Endodermal cell (in vitro differentiated cells): ENCODE measurements around the gene FLYWCH1. TPM values are rescaled to one million over a fixed set of nuclear protein-coding genes. Genes with fewer than 3 reads are reported as not detected.

Experiments used
- DNase-seq: peaks from one replicate; pipeline ENCODE4 v3.0.0-alpha.2; 2017
- H3K27ac ChIP-seq: 2 replicates; pipeline ENCODE4 v1.5.1; 2013; ENCODE audit warnings: mild to moderate bottlenecking, low read depth, low read length, moderate library complexity
- H3K27me3 ChIP-seq: 2 replicates; pipeline ENCODE4 v1.6.1; 2013; ENCODE audit warnings: mild to moderate bottlenecking, low read length, moderate library complexity; ENCODE audit not compliant: insufficient read depth, control insufficient read depth, poor library complexity, severe bottlenecking
- H3K36me3 ChIP-seq: 2 replicates; pipeline ENCODE4 v1.7.0; 2013; ENCODE audit warnings: mild to moderate bottlenecking, low read length, moderate library complexity; ENCODE audit not compliant: control insufficient read depth, insufficient read depth
- H3K4me1 ChIP-seq: one replicate; pipeline ENCODE4 v1.7.0; 2013; ENCODE audit warnings: low read length; ENCODE audit not compliant: control insufficient read depth, insufficient read depth
- H3K4me3 ChIP-seq: 2 replicates; pipeline ENCODE4 v1.5.1; 2013; ENCODE audit warnings: mild to moderate bottlenecking, low read length, moderate library complexity
- H3K9ac ChIP-seq: 2 replicates; pipeline ENCODE4 v1.6.1; 2013; ENCODE audit warnings: mild to moderate bottlenecking, low read length, moderate library complexity; ENCODE audit not compliant: poor library complexity, severe bottlenecking; ENCODE audit errors: extremely low read depth
- H3K9me3 ChIP-seq: 2 replicates; pipeline ENCODE4 v1.6.1; 2013; ENCODE audit warnings: mild to moderate bottlenecking, low read length, moderate library complexity; ENCODE audit not compliant: control insufficient read depth
- H3K27ac Mint-ChIP-seq: 2 replicates; pipeline ENCODE4 v1.8.0; 2020; ENCODE audit warnings: mixed read lengths
- H3K27me3 Mint-ChIP-seq: 2 replicates; pipeline ENCODE4 v1.8.0; 2021; ENCODE audit warnings: mild to moderate bottlenecking, mixed read lengths; ENCODE audit not compliant: insufficient read depth
- H3K36me3 Mint-ChIP-seq: 2 replicates; pipeline ENCODE4 v1.8.0; 2020; ENCODE audit warnings: low read depth, mixed read lengths
- H3K4me1 Mint-ChIP-seq: 2 replicates; pipeline ENCODE4 v1.8.0; 2020; ENCODE audit warnings: mixed read lengths
- H3K4me3 Mint-ChIP-seq: 2 replicates; pipeline ENCODE4 v1.8.0; 2020; ENCODE audit warnings: mild to moderate bottlenecking, moderate library complexity, mixed read lengths
- H3K9me3 Mint-ChIP-seq: 2 replicates; pipeline ENCODE4 v1.8.0; 2020; ENCODE audit warnings: mild to moderate bottlenecking, mixed read lengths
- WGBS, 2 experiments: methylation state at CpG; one replicate each; pipeline versions ENCODE4 v1.1.5 to v1.1.7; 2013; ENCODE audit warnings: missing lambda C conversion rate in 2 of 2, mixed read lengths in 1 of 2; ENCODE audit not compliant: insufficient coverage in 1 of 2, insufficient read length in 1 of 2; 5-methylcytosine and 5-hydroxymethylcytosine counted together
- total RNA-seq, 2 donors: library from RNA; stranded (reverse); fragmentation: NEBNext Ultra II Directional in 1 of 2; extraction: Animal tissue kit (Norgen Biotek cat#: 25700) in 1 of 2; gene quantifications; 2 replicates in 1 of 2; 3 replicates in 1 of 2; pipeline ENCODE4 v1.2.1, GENCODE V29; 2021
- TF ChIP-seq, protein P1 (sequence below): fragments of 200-600 bp; sonication (generic); conservative IDR thresholded peaks from 2 replicates; pipeline ENCODE4 v1.5.0; 2021; ENCODE audit warnings: antibody characterized with exemption, mild to moderate bottlenecking

Gene FLYWCH1
- total RNA-seq, 2 donors from 2014 or later = 20.5 to 33.6 TPM

DNA sequence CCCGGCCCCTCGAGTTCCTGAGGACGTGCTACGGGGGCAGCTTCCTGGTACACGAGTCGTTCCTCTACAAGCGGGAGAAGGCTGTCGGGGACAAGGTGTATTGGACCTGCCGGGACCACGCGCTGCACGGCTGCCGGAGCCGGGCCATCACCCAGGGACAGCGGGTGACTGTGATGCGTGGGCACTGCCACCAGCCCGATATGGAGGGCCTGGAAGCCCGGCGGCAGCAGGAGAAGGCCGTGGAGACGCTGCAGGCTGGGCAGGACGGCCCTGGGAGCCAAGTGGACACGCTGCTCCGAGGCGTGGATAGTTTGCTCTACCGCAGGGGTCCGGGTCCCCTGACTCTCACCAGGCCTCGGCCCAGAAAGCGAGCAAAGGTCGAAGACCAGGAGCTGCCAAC is 21.4 kb downstream of the FLYWCH1 start:
- Mint-ChIP-seq H3K9me3 (no peaks in the 10 kb centered on the region), H3K4me1 (peaks cover 10% of the 10 kb centered on the region), H3K27me3 (no peaks in the 10 kb centered on the region), H3K36me3 (peaks cover 24% of the 10 kb centered on the region), H3K4me3 (no peak overlapping the region), H3K27ac (no peak overlapping the region)
- Histone ChIP-seq H3K27ac (no peak overlapping the region), H3K4me3 (no peak overlapping the region), H3K9ac (no peak overlapping the region), H3K27me3 (no peaks in the 10 kb centered on the region), H3K4me1 (peaks cover 6% of the 10 kb centered on the region), H3K9me3 (no peaks in the 10 kb centered on the region), H3K36me3 (peaks cover 9% of the 10 kb centered on the region)
- DNase-seq = no peak
- 94 to 96% methylated on average over 20 to 30 of the region's 30 CpGs for WGBS, 2 experiments
- TF ChIP-seq, protein P1, sequence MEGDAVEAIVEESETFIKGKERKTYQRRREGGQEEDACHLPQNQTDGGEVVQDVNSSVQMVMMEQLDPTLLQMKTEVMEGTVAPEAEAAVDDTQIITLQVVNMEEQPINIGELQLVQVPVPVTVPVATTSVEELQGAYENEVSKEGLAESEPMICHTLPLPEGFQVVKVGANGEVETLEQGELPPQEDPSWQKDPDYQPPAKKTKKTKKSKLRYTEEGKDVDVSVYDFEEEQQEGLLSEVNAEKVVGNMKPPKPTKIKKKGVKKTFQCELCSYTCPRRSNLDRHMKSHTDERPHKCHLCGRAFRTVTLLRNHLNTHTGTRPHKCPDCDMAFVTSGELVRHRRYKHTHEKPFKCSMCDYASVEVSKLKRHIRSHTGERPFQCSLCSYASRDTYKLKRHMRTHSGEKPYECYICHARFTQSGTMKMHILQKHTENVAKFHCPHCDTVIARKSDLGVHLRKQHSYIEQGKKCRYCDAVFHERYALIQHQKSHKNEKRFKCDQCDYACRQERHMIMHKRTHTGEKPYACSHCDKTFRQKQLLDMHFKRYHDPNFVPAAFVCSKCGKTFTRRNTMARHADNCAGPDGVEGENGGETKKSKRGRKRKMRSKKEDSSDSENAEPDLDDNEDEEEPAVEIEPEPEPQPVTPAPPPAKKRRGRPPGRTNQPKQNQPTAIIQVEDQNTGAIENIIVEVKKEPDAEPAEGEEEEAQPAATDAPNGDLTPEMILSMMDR = no peak

DNA sequence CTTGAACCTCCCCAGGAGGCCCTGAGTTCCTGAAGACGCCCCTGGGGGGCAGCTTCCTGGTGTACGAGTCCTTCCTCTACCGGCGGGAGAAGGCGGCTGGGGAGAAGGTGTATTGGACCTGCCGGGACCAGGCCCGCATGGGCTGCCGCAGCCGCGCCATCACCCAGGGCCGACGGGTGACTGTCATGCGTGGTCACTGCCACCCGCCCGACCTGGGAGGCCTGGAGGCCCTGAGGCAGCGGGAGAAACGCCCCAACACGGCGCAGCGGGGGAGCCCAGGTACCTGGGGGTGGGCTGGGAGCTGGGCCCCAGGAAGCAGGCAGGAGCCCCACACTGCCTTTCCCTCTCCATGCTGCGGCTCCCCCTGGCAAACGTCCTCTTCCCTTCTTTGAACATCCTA is 22.0 kb downstream of the FLYWCH1 start:
- H3K4me3 Mint-ChIP-seq = no peak overlapping the region

DNA sequence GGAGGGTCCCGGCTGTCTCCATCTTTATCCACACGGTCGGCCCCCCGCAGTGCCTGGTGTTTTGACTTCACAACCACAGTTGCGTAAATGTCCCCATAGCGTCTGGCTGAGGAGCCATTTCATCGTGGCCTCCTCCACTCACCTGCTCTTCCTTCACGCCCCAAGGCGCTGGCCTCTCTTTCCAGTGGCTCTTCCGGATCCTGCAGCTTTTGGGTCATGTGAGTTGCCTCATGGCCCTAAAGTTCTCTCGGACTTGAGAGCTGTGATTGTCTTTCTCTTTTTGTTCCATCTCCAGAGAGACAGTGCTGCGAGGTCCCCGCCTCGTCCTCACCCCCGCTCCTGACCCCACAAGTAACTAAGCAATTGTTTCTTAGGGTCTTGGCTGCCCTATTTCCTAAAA is 22.7 kb downstream of the FLYWCH1 start:
- no peaks in the 10 kb centered on the region for H3K9me3 ChIP-seq
- no peaks in the 10 kb centered on the region for H3K4me1 Mint-ChIP-seq
- H3K4me3 Mint-ChIP-seq = no peak overlapping the region
- no peak overlapping the region for H3K27ac Mint-ChIP-seq
- TF ChIP-seq, protein P1 = no peak
- H3K4me3 ChIP-seq = no peak overlapping the region
- H3K36me3 ChIP-seq = peaks cover 16% of the 10 kb centered on the region
- no peaks in the 10 kb centered on the region for H3K9me3 Mint-ChIP-seq
- WGBS, 2 experiments = 94 to 96% methylated on average over 15 of the region's 15 CpGs
- H3K4me1 ChIP-seq = no peaks in the 10 kb centered on the region
- no peaks in the 10 kb centered on the region for H3K27me3 ChIP-seq
- no peak for DNase-seq
- H3K9ac ChIP-seq = no peak overlapping the region
- H3K27me3 Mint-ChIP-seq = no peaks in the 10 kb centered on the region
- peaks cover 33% of the 10 kb centered on the region for H3K36me3 Mint-ChIP-seq
- no peak overlapping the region for H3K27ac ChIP-seq

More for the DNA sequence above, 22.0 kb downstream of the FLYWCH1 start:
- Histone ChIP-seq H3K27me3 (no peaks in the 10 kb centered on the region), H3K4me3 (no peak overlapping the region), H3K27ac (no peak overlapping the region), H3K9ac (no peak overlapping the region), H3K36me3 (peaks cover 9% of the 10 kb centered on the region), H3K9me3 (no peaks in the 10 kb centered on the region), H3K4me1 (peaks cover 4% of the 10 kb centered on the region)
- Mint-ChIP-seq H3K27me3 (no peaks in the 10 kb centered on the region), H3K4me1 (peaks cover 5% of the 10 kb centered on the region), H3K9me3 (no peaks in the 10 kb centered on the region), H3K27ac (no peak overlapping the region), H3K36me3 (peaks cover 26% of the 10 kb centered on the region)
- TF ChIP-seq, protein P1 = no peak
- DNase-seq = no peak
- 93 to 98% methylated on average over 14 to 22 of the region's 22 CpGs for WGBS, 2 experiments
